K562 (cell line): Measurements from ENCODE around the gene MALSU1. TPM values are rescaled to one million over a fixed set of nuclear protein-coding genes. Genes with fewer than 3 reads are reported as not detected.

Source experiments
- ATAC-seq: fragments of 200-7000 bp; cut with Tn5 transposase; 3 replicates; pipeline ENCODE4 v1.9.1; 2020; ENCODE audit warnings: moderate library complexity
- BruUV-seq: library from RNA; stranded (reverse); fragments of 400-500 nt; replicated peaks from 2 replicates; lab custom pipeline; 2021; lab: Mats Ljungman, UMichigan
- CTCF ChIA-PET: fragments of 300-600 bp; formaldehyde crosslinking; extraction: SDS; loops from one replicate; lab custom pipeline; 2021; ENCODE audit warnings: low intra/inter-chr PET ratio; lab: Yijun Ruan, JAX
- POLR2A ChIA-PET: fragments of 300-600, 350-650 bp; sonication (Branson Sonifier 250); formaldehyde crosslinking; extraction: SDS; loops from one replicate; lab custom pipeline; 2021; ENCODE audit warnings: antibody characterized with exemption, inconsistent platforms; lab: Yijun Ruan, JAX
- DNase-seq, 4 experiments: peaks; one replicate each; pipeline versions ENCODE4 v3.0.0 to v3.0.0-alpha.2; 2011 to 2018; ENCODE audit warnings: low spot score in 3 of 4, mixed read lengths in 3 of 4; ENCODE audit errors: extremely low read depth in 1 of 4
- FAIRE-seq: peaks from 2 replicates; lab custom pipeline; 2011; peaks lifted over from hg19 to GRCh38; lab: Jason Lieb, UNC
- H2AFZ ChIP-seq: 2 replicates; pipeline ENCODE4 v1.6.0; 2011; ENCODE audit warnings: low read depth, low read length, control low read depth, inconsistent platforms
- H3K27ac ChIP-seq: fragments of 200-600 bp; 3 replicates; pipeline ENCODE4 v1.8.0; 2011; ENCODE audit warnings: low read depth, mild to moderate bottlenecking, control low read depth, inconsistent platforms, low read length, moderate library complexity, mixed read lengths; ENCODE audit errors: extremely low read depth
- H3K27me3 ChIP-seq, 2 experiments: fragments of 300-600 bp in 1 of 2; 2 replicates in 1 of 2; 3 replicates in 1 of 2; pipeline versions ENCODE4 v1.6.0 to v1.8.0; 2011; ENCODE audit warnings: inconsistent platforms in 2 of 2, low read length in 2 of 2, mild to moderate bottlenecking in 1 of 2, mixed read lengths in 1 of 2, moderate library complexity in 1 of 2; ENCODE audit not compliant: control insufficient read depth in 2 of 2, insufficient read depth in 2 of 2
- H3K36me3 ChIP-seq: fragments of 300-600 bp; 3 replicates; pipeline ENCODE4 v1.8.0; 2011; ENCODE audit warnings: mild to moderate bottlenecking, low read length, inconsistent platforms; ENCODE audit not compliant: control insufficient read depth, insufficient read depth
- H3K4me1 ChIP-seq, 2 experiments: fragments of 200-600 bp in 1 of 2; replicated peaks in 1 of 2; 2 replicates in 1 of 2; 3 replicates in 1 of 2; pipeline versions ENCODE4 v1.5.1 to v1.8.0; 2011; ENCODE audit warnings: inconsistent platforms in 2 of 2, low read length in 2 of 2, mild to moderate bottlenecking in 1 of 2, mixed read lengths in 1 of 2, moderate library complexity in 1 of 2; ENCODE audit not compliant: control insufficient read depth in 2 of 2, insufficient read depth in 2 of 2
- H3K4me2 ChIP-seq: 2 replicates; pipeline ENCODE4 v1.6.1; 2011; ENCODE audit warnings: low read length, control low read depth, inconsistent platforms, mixed read lengths; ENCODE audit not compliant: insufficient read depth
- H3K4me3 ChIP-seq: fragments of 200-600 bp; sonication (generic), shearing (Covaris generic); 2 replicates; pipeline ENCODE4 v1.5.1; 2016; ENCODE audit warnings: control low read depth, inconsistent platforms
- H3K79me2 ChIP-seq: fragments of 200-600 bp; 3 replicates; pipeline ENCODE4 v1.8.0; 2011; ENCODE audit warnings: low read length, inconsistent platforms; ENCODE audit not compliant: control insufficient read depth, insufficient read depth
- H3K9ac ChIP-seq, 2 experiments: 2 replicates each; pipeline versions ENCODE4 v1.6.0 to v1.6.1; 2011; ENCODE audit warnings: low read depth in 2 of 2, low read length in 2 of 2, control low read depth in 1 of 2, inconsistent platforms in 1 of 2, mild to moderate bottlenecking in 1 of 2, mixed read lengths in 1 of 2; ENCODE audit not compliant: insufficient read depth in 1 of 2
- H3K9me1 ChIP-seq: one replicate; pipeline ENCODE4 v1.6.0; 2011; ENCODE audit warnings: inconsistent platforms, mild to moderate bottlenecking, low read length, moderate library complexity; ENCODE audit not compliant: control insufficient read depth, insufficient read depth
- H3K9me3 ChIP-seq: replicated peaks from 2 replicates; pipeline ENCODE4 v1.5.1; 2011; ENCODE audit warnings: low read depth, low read length, inconsistent platforms; ENCODE audit not compliant: control insufficient read depth, insufficient read depth
- H4K20me1 ChIP-seq: replicated peaks from 2 replicates; pipeline ENCODE4 v1.6.1; 2011; ENCODE audit warnings: low read length, inconsistent platforms, mixed read lengths; ENCODE audit not compliant: control insufficient read depth, insufficient read depth
- CBFA2T3 ChIP-seq: fragments of 450-650 bp; IDR thresholded peaks from 2 replicates; pipeline ENCODE4 v1.6.1; 2017
- CBX3 ChIP-seq, 2 experiments: IDR thresholded peaks; 1 replicate in 1 of 2; 2 replicates in 1 of 2; pipeline ENCODE4 v1.6.1; 2012; ENCODE audit warnings: inconsistent platforms in 2 of 2, low read length in 2 of 2, borderline replicate concordance in 1 of 2, control low read depth in 1 of 2
- CEBPB ChIP-seq: fragments of 450-650 bp; IDR thresholded peaks from 2 replicates; pipeline ENCODE4 v1.6.1; 2016; ENCODE audit warnings: missing genetic modification characterization, missing compliant biosample characterization
- FOXJ3 ChIP-seq: sonication (generic); formaldehyde crosslinking; IDR thresholded peaks from 2 replicates; pipeline ENCODE4 v1.4.0; 2020; ENCODE audit warnings: mild to moderate bottlenecking, missing genetic modification reagents
- GTF2A2 ChIP-seq: IDR thresholded peaks from 2 replicates; pipeline ENCODE4 v1.6.1; 2016; ENCODE audit warnings: mild to moderate bottlenecking, missing genetic modification characterization, missing compliant biosample characterization
- HMG20B ChIP-seq: fragments of 250-450 bp; sonication (Bioruptor Pico); IDR thresholded peaks from 2 replicates; pipeline ENCODE4 v1.5.0; 2021; ENCODE audit warnings: mild to moderate bottlenecking
- KHSRP ChIP-seq: fragments of 450-650 bp; IDR thresholded peaks from 2 replicates; pipeline ENCODE4 v1.6.1; 2017
- MCM5 ChIP-seq: fragments of 450-650 bp; IDR thresholded peaks from 2 replicates; pipeline ENCODE4 v1.6.1; 2016; ENCODE audit warnings: low read depth
- PML ChIP-seq: IDR thresholded peaks from 2 replicates; pipeline ENCODE4 v1.6.1; 2012; ENCODE audit warnings: low read length, inconsistent platforms
- TAF1 ChIP-seq: IDR thresholded peaks from 2 replicates; pipeline ENCODE4 v1.6.1; 2011; ENCODE audit warnings: mild to moderate bottlenecking, low read length, moderate library complexity; ENCODE audit not compliant: insufficient read depth, control insufficient read depth, severe bottlenecking; ENCODE audit errors: extremely low read depth
- TCF3 ChIP-seq: sonication (generic); formaldehyde crosslinking; IDR thresholded peaks from 2 replicates; pipeline ENCODE4 v1.4.0; 2020; ENCODE audit warnings: mild to moderate bottlenecking, missing genetic modification reagents
- TRIM28 ChIP-seq: fragments of 450-650 bp; IDR thresholded peaks from 2 replicates; pipeline ENCODE4 v1.6.1; 2017
- ZFP36 ChIP-seq: fragments of 150-350 bp; IDR thresholded peaks from 2 replicates; pipeline ENCODE4 v1.6.1; 2018; ENCODE audit warnings: low read length, low read depth; ENCODE audit not compliant: partially characterized antibody
- ZNF212 ChIP-seq: fragments of 450-650 bp; formaldehyde crosslinking; IDR thresholded peaks from 2 replicates; pipeline ENCODE4 v1.4.0; 2020; ENCODE audit warnings: mild to moderate bottlenecking
- ZNF253 ChIP-seq: fragments of 250-450 bp; sonication (Bioruptor Pico); conservative IDR thresholded peaks from 2 replicates; pipeline ENCODE4 v1.6.1; 2021; ENCODE audit warnings: mild to moderate bottlenecking
- WGBS: fragments of 100-300 bp; shearing (Covaris generic); methylation state at CpG from one replicate; pipeline ENCODE4 v1.1.6; 2016; ENCODE audit warnings: low coverage, mixed read lengths; ENCODE audit not compliant: insufficient coverage; ENCODE audit errors: missing lambda C conversion rate; 5-methylcytosine and 5-hydroxymethylcytosine counted together
- in situ Hi-C: fragments of 300-500 bp; cut with MboI; formaldehyde crosslinking; loops from 4 replicates; pipeline ENCODE4 v1.15.0; 2018; ENCODE audit warnings: inconsistent platforms, mixed read lengths
- intact Hi-C: fragments of 100-400 bp; cut with micrococcal nuclease; formaldehyde crosslinking; loops from 2 replicates; pipeline ENCODE4 v1.14.2; 2022
- polyA plus RNA-seq, 8 experiments: library from polyadenylated mRNA; depleted of rRNA in 4 of 8; stranded (reverse) in 5 of 8; unstranded in 3 of 8; fragments of >200 nt; fragmentation: Nextera tagmentation in 2 of 8; fragmentation: Illumina TruSeq in 1 of 8; extraction: Ambion mirVana in 2 of 8; extraction: Trizol in 1 of 8; gene quantifications; 2 replicates each; pipeline versions ENCODE4 v1.2.1 to v1.2.3, GENCODE V29; 2011 to 2014; ENCODE audit warnings: inconsistent platforms in 1 of 8, missing spikeins in 1 of 8
- total RNA-seq, 7 experiments: library from RNA; depleted of rRNA in 6 of 7; stranded (reverse); fragments of >200 nt in 6 of 7; fragmentation: Illumina TruSeq in 2 of 7; extraction: Trizol in 2 of 7; gene quantifications; 2 replicates each; pipeline versions ENCODE4 v1.2.1 to v1.2.3, GENCODE V29; 2011 to 2021; ENCODE audit warnings: low replicate concordance in 1 of 7
- TF ChIP-seq, protein P1 (sequence below): fragments of 450-650 bp; IDR thresholded peaks from 2 replicates; pipeline ENCODE4 v1.6.1; 2016; ENCODE audit warnings: low read depth, mild to moderate bottlenecking, moderate library complexity
- TF ChIP-seq, protein P2 (sequence below): fragments of 250-450 bp; sonication (Bioruptor Pico); IDR thresholded peaks from 2 replicates; pipeline ENCODE4 v1.5.0; 2020; ENCODE audit warnings: mild to moderate bottlenecking, borderline replicate concordance

The MALSU1 gene
- total and polyA plus RNA-seq, 9 of the 15 experiments (the other 6 are each of a cell fraction or from before 2014, with no cell fraction given): 12.3 to 308 (median 81.2) TPM

DNA sequence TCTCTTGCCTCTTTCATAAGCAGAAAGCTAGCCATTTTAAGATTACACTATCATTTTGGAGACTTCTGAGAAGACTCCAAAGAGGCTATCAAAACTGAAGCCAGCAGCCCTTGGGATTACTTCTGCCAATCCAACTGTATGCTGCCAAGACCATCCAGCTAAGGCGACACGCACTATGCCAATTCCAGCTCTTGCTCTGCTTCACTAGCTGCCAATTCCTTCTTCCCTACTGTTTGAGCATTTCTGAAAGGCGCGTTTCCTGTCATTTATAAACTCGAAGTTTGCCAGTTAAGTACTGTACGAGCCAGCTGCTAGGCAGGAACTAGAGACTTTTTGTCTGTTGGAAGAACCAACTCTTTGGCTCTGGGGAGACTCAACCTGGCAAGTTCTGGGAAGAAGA, 36.5 kb downstream of the MALSU1 start:
- FAIRE-seq (no peak), ATAC-seq (no peak), DNase-seq (no peak)
- BruUV-seq: no TSS peak
- POLR2A ChIA-PET: interaction anchor here (0.7 to 0.8 kb wide), 2 partner anchors 32 to 121 kb away, joined by 3 to 4 read pairs; no protein-coding TSS in a partner anchor
- Histone ChIP-seq H3K79me2 (no peaks in the 10 kb centered on the region), H3K36me3 (peaks cover 88% of the 10 kb centered on the region), H2AFZ (no peak overlapping the region), H3K4me3 (no peak overlapping the region), H3K27ac (no peak overlapping the region), H3K4me2 (no peak overlapping the region), H3K9me3 (no peaks in the 10 kb centered on the region), H3K27me3 (no peaks in the 10 kb centered on the region), H3K9me1 (no peaks in the 10 kb centered on the region), H3K9ac (no peak overlapping the region), H4K20me1 (no peaks in the 10 kb centered on the region), H3K4me1 (no peaks in the 10 kb centered on the region)
- 91% methylated on average over 6 of the region's 6 CpGs for WGBS
- in situ Hi-C loops (no loop called here), intact Hi-C loops (no loop called here)
- CTCF ChIA-PET: no interaction called here
- TF ChIP-seq CBX3 (IDR thresholded peaks at IDR 0.05; ENCODE audit: borderline replicate concordance in 1 of 2, low read length in 2 of 2): no peak
- no peak for TF ChIP-seq GTF2A2 (tag)
- TF ChIP-seq, protein P1, sequence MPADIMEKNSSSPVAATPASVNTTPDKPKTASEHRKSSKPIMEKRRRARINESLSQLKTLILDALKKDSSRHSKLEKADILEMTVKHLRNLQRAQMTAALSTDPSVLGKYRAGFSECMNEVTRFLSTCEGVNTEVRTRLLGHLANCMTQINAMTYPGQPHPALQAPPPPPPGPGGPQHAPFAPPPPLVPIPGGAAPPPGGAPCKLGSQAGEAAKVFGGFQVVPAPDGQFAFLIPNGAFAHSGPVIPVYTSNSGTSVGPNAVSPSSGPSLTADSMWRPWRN: no peak
- no peak for TF ChIP-seq ZNF253 (CRISPR knock-in tag)
- no peak for TF ChIP-seq FOXJ3 (CRISPR knock-in tag)
- no peak for TF ChIP-seq CBFA2T3
- no peak for TF ChIP-seq CEBPB (tag)
- TF ChIP-seq TCF3 (CRISPR knock-in tag): no peak
- no peak for TF ChIP-seq KHSRP
- no peak for TF ChIP-seq ZFP36
- TF ChIP-seq PML: no peak
- TF ChIP-seq TAF1: no peak
- no peak for TF ChIP-seq MCM5
- TF ChIP-seq, protein P2, sequence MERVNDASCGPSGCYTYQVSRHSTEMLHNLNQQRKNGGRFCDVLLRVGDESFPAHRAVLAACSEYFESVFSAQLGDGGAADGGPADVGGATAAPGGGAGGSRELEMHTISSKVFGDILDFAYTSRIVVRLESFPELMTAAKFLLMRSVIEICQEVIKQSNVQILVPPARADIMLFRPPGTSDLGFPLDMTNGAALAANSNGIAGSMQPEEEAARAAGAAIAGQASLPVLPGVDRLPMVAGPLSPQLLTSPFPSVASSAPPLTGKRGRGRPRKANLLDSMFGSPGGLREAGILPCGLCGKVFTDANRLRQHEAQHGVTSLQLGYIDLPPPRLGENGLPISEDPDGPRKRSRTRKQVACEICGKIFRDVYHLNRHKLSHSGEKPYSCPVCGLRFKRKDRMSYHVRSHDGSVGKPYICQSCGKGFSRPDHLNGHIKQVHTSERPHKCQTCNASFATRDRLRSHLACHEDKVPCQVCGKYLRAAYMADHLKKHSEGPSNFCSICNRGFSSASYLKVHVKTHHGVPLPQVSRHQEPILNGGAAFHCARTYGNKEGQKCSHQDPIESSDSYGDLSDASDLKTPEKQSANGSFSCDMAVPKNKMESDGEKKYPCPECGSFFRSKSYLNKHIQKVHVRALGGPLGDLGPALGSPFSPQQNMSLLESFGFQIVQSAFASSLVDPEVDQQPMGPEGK (CRISPR knock-in tag): no peak
- TF ChIP-seq ZNF212 (CRISPR knock-in tag): no peak
- no peak for TF ChIP-seq HMG20B (CRISPR knock-in tag)
- TF ChIP-seq TRIM28: no peak
